HG03066 (cell line): ENCODE measurements around the gene RAB27A.
"Not testable (repeated sequence)": the region's sequence is repeated elsewhere in the genome, so short reads cannot be mapped to it uniquely, and the experiment has no call there.

ENCODE experiments used
- ATAC-seq: cut with Tn5 transposase; IDR thresholded peaks from one replicate; pipeline ENCODE4 v1.9.1; 2021; ENCODE audit warnings: low read depth; ENCODE audit not compliant: unreplicated experiment

RAB27A gene

GRCh38 chr15:55253580-55253979 is 36.0 kb downstream of the RAB27A start:
- ATAC-seq = no peak

GRCh38 chr15:55252201-55252600 is 37.4 kb downstream of the RAB27A start:
- not testable (repeated sequence) for ATAC-seq

- no peak for ATAC-seq
Observed at GRCh38 chr15:55250941-55251340, 38.7 kb downstream of the RAB27A start.

GRCh38 chr15:55250392-55250791 is 39.2 kb downstream of the RAB27A start:
- no peak for ATAC-seq

GRCh38 chr15:55249885-55250284 is 39.7 kb downstream of the RAB27A start:
- ATAC-seq = not testable (repeated sequence)

- ATAC-seq = no peak
Observed at GRCh38 chr15:55248895-55249294, 40.7 kb downstream of the RAB27A start.

- ATAC-seq = no peak
Observed at GRCh38 chr15:55247766-55248427, 41.7 kb downstream of the RAB27A start.

GRCh38 chr15:55247311-55247710 is 42.3 kb downstream of the RAB27A start:
- ATAC-seq = no peak

- no peak for ATAC-seq
Observed at GRCh38 chr15:55246567-55246966, 43.0 kb downstream of the RAB27A start.

- ATAC-seq = no peak
Observed at GRCh38 chr15:55245059-55245458, 44.6 kb downstream of the RAB27A start.

- ATAC-seq = no peak
Observed at GRCh38 chr15:55241891-55242290, 47.7 kb downstream of the RAB27A start.

- ATAC-seq = no peak
Observed at GRCh38 chr15:55241186-55241585, 48.4 kb downstream of the RAB27A start.

- ATAC-seq = no peak
Observed at GRCh38 chr15:55240125-55240760, 49.4 kb downstream of the RAB27A start.

- ATAC-seq = no peak
Observed at GRCh38 chr15:55239440-55240124, 50.0 kb downstream of the RAB27A start.

GRCh38 chr15:55238877-55239276 is 50.7 kb downstream of the RAB27A start:
- no peak for ATAC-seq

- no peak for ATAC-seq
Observed at GRCh38 chr15:55237219-55238130, 52.1 kb downstream of the RAB27A start.

- ATAC-seq = no peak
Observed at GRCh38 chr15:55235546-55236036, 54.0 kb downstream of the RAB27A start.

- no peak for ATAC-seq
Observed at GRCh38 chr15:55234800-55235104, 54.9 kb downstream of the RAB27A start.

GRCh38 chr15:55234104-55234799 is 55.4 kb downstream of the RAB27A start:
- no peak for ATAC-seq

- ATAC-seq = no peak
Observed at GRCh38 chr15:55231455-55231854, 58.2 kb downstream of the RAB27A start.
